Lung (tissue), 16 donors: ENCODE measurements around the gene TMEM245. TPM values are rescaled to one million over a fixed set of nuclear protein-coding genes. Genes with fewer than 3 reads are reported as not detected.

ENCODE experiments used
- ATAC-seq: fragments of 200-7000 bp; cut with Tn5 transposase; one replicate; pipeline ENCODE4 v1.9.1; 2020; ENCODE audit warnings: moderate number of reproducible peaks; ENCODE audit not compliant: insufficient read depth, low FRiP score
- DNase-seq, 3 donors: peaks; one replicate each; pipeline ENCODE4 v3.0.0-alpha.2; 2013 to 2017
- H3K27ac ChIP-seq, 2 donors: one replicate each; pipeline ENCODE4 v1.5.1; 2013; ENCODE audit warnings: mild to moderate bottlenecking in 2 of 2, moderate library complexity in 2 of 2, control low read depth in 1 of 2, inconsistent platforms in 1 of 2, low read depth in 1 of 2, low read length in 1 of 2
- H3K27me3 ChIP-seq, 3 donors: one replicate each; pipeline ENCODE4 v1.5.1; 2013; ENCODE audit warnings: low read length in 2 of 3; ENCODE audit not compliant: control insufficient read depth in 3 of 3, insufficient read depth in 3 of 3
- H3K36me3 ChIP-seq, 4 donors: one replicate each; pipeline ENCODE4 v1.5.1; 2013; ENCODE audit warnings: low read length in 4 of 4, mild to moderate bottlenecking in 1 of 4, moderate library complexity in 1 of 4; ENCODE audit not compliant: control insufficient read depth in 4 of 4, insufficient read depth in 4 of 4
- H3K4me1 ChIP-seq, 5 donors: one replicate each; pipeline ENCODE4 v1.5.1; 2013; ENCODE audit warnings: low read length in 5 of 5, mild to moderate bottlenecking in 2 of 5, moderate library complexity in 1 of 5; ENCODE audit not compliant: control insufficient read depth in 5 of 5, insufficient read depth in 5 of 5
- H3K4me3 ChIP-seq: one replicate; pipeline ENCODE4 v1.5.1; 2013; ENCODE audit warnings: mild to moderate bottlenecking, control low read depth, moderate library complexity
- H3K9ac ChIP-seq, 2 donors: one replicate each; pipeline ENCODE4 v1.5.1; 2013; ENCODE audit warnings: low read length in 2 of 2, control low read depth in 1 of 2; ENCODE audit not compliant: insufficient read depth in 1 of 2
- H3K9me3 ChIP-seq, 4 donors: one replicate each; pipeline ENCODE4 v1.5.1; 2013; ENCODE audit warnings: low read length in 3 of 4, mild to moderate bottlenecking in 1 of 4, moderate library complexity in 1 of 4; ENCODE audit not compliant: control insufficient read depth in 4 of 4, insufficient read depth in 3 of 4
- WGBS, 2 donors: extraction: QIAGEN DNeasy Blood & Tissue Kit; methylation state at CpG; one replicate each; pipeline ENCODE4 v1.1.7; 2013; 5-methylcytosine and 5-hydroxymethylcytosine counted together
- long read RNA-seq, 5 donors: transcript quantifications; one replicate each; lab custom pipeline, GENCODE V29; 2026
- polyA plus RNA-seq, 2 donors: library from polyadenylated mRNA; stranded (reverse); fragments of 200-250 nt; gene quantifications; one replicate each; pipeline ENCODE4 v1.2.1, GENCODE V29; 2013
- total RNA-seq, 2 donors: library from RNA; depleted of rRNA in 1 of 2; stranded (reverse); fragments of >200 nt in 1 of 2; gene quantifications; one replicate each; pipeline ENCODE4 v1.2.1, GENCODE V29; 2014 to 2021
- TF ChIP-seq, protein P1 (sequence below): IDR thresholded peaks from 2 replicates; pipeline ENCODE4 v1.5.1; 2012; ENCODE audit warnings: mild to moderate bottlenecking; ENCODE audit errors: control extremely low read depth, extremely low read depth
- donor health status: control.
- donor health status: control.
- donor health status: Bipolar disorder and iron deficiency.
- donor health status: healthy.
- donor health status: DM: yes; HTN: yes; CAD: no.

The TMEM245 gene
- 100 to 1,000 TPM in 1 of 2 donors, 10 to 100 TPM in 1; 63.3 to 137 TPM for total RNA-seq
- polyA plus RNA-seq = 10 to 100 TPM; 15.0 to 20.8 TPM
- long read RNA-seq, donor 1, transcript TMEM245-203 (4 exons, 3,261 nt) = major isoform, 6 of 35 reads
- long read RNA-seq, donor 1, partial matches to known transcripts = 15 of 35 reads
- long read RNA-seq, donor 1, other reads (novel, unspliced or antisense) = 13 of 35 reads
- long read RNA-seq, donor 2, partial matches to known transcripts = 0 of 1 reads
- long read RNA-seq, donor 2, other reads (novel, unspliced or antisense) = 0 of 1 reads
- long read RNA-seq, donor 3, partial matches to known transcripts = 5 of 9 reads
- long read RNA-seq, donor 3, other reads (novel, unspliced or antisense) = 0 of 9 reads
- long read RNA-seq, donor 4, partial matches to known transcripts = 6 of 9 reads
- long read RNA-seq, donor 4, other reads (novel, unspliced or antisense) = 0 of 9 reads
- long read RNA-seq, donor 5, partial matches to known transcripts = 12 of 29 reads
- long read RNA-seq, donor 5, other reads (novel, unspliced or antisense) = 14 of 29 reads

- peak; percentile 96 for ATAC-seq
- 0 to 1% methylated on average over 79 to 88 of the region's 88 CpGs for WGBS, 2 donors
Observed at GRCh38 chr9:109119439-109120203, at the start of gene TMEM245. TSS of gene TMEM245 (minus strand) at chr9:109119947. CDS start at chr9:109119913, 34 bp downstream.

DNA sequence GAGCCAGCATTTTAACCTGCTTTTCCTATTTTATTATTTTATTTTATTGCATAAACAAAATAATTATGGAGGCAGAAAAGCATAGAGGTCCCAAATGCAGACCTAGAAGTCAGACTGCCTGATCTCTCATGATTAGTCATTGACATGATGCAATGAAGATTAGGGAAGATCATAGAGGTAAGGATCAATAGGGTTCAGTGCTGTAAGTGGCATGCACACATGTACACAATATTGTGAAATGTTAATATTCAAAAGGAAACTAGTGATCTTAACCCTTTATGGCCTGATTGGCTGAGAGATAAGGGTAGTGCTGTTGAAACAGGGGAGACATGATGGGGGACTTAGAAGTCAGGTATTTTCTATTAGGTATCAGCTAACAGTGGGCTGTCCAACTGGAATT is 48.4 kb upstream of the TMEM245 start:
- TF ChIP-seq, protein P1, sequence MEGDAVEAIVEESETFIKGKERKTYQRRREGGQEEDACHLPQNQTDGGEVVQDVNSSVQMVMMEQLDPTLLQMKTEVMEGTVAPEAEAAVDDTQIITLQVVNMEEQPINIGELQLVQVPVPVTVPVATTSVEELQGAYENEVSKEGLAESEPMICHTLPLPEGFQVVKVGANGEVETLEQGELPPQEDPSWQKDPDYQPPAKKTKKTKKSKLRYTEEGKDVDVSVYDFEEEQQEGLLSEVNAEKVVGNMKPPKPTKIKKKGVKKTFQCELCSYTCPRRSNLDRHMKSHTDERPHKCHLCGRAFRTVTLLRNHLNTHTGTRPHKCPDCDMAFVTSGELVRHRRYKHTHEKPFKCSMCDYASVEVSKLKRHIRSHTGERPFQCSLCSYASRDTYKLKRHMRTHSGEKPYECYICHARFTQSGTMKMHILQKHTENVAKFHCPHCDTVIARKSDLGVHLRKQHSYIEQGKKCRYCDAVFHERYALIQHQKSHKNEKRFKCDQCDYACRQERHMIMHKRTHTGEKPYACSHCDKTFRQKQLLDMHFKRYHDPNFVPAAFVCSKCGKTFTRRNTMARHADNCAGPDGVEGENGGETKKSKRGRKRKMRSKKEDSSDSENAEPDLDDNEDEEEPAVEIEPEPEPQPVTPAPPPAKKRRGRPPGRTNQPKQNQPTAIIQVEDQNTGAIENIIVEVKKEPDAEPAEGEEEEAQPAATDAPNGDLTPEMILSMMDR = no peak
- H3K36me3 ChIP-seq = no peaks in the 10 kb centered on the region
- DNase-seq (no peak), ATAC-seq (no peak)
- no peak overlapping the region for H3K27ac ChIP-seq
- H3K27me3 ChIP-seq = peaks cover 3 to 19% (median 7%) of the 10 kb centered on the region in 3 donors
- H3K4me3 ChIP-seq = no peak overlapping the region
- H3K9me3 ChIP-seq = peaks cover 0 to 4% (median 0%) of the 10 kb centered on the region in 4 donors
- H3K9ac ChIP-seq = no peak overlapping the region
- H3K4me1 ChIP-seq = no peaks in the 10 kb centered on the region

More at GRCh38 chr9:109119439-109120203, at the start of gene TMEM245:
- peak; percentile 98 to 100 (median 99) for DNase-seq
- Histone ChIP-seq H3K4me3 (peak within 1 kb of the TSS; percentile 92), H3K4me1 (peaks cover 8 to 27% (median 14%) of the 10 kb centered on the region in 5 donors), H3K9me3 (no peaks in the 10 kb centered on the region), H3K36me3 (peaks cover 0 to 5% (median 2%) of the 10 kb centered on the region in 4 donors), H3K27me3 (no peaks in the 10 kb centered on the region), H3K9ac (peak within 1 kb of the TSS; percentile 40 to 72), H3K27ac (peak within 1 kb of the TSS; percentile 95 to 96)
- TF ChIP-seq, protein P1 = no peak

- peaks cover 3 to 19% (median 7%) of the 10 kb centered on the region in 3 donors for H3K27me3 ChIP-seq
- no peak overlapping the region for H3K27ac ChIP-seq
- no peaks in the 10 kb centered on the region for H3K36me3 ChIP-seq
- no peaks in the 10 kb centered on the region for H3K4me1 ChIP-seq
- no peak overlapping the region for H3K9ac ChIP-seq
- no peak overlapping the region for H3K4me3 ChIP-seq
- H3K9me3 ChIP-seq = peaks cover 0 to 4% (median 0%) of the 10 kb centered on the region in 4 donors
- TF ChIP-seq, protein P1 = no peak
- DNase-seq (peak in 1 of 3 donors; percentile 18), ATAC-seq (no peak)
- WGBS, 2 donors = 92 to 94% methylated on average over 5 of the region's 5 CpGs
Observed at GRCh38 chr9:109167716-109168115, 48.0 kb upstream of the TMEM245 start.
